ENCODE data around the gene COL23A1. TPM values are rescaled to one million over a fixed set of nuclear protein-coding genes. Genes with fewer than 3 reads are reported as not detected.

COL23A1 gene
- total RNA-seq, 4 donors from 2014 or later, result 0.83 to 1.8 (median 1.5) TPM

GRCh38 chr5:178232920-178233429, 357.2 kb downstream of the COL23A1 start:
- H3K4me1 ChIP-seq, result peaks cover 32 to 58% (median 43%) of the 10 kb centered on the region in 4 donors
- no peaks in the 10 kb centered on the region for H3K27me3 ChIP-seq
- H3K4me3 ChIP-seq, result peak overlapping the region; percentile 89 to 95 (median 92)
- TF ChIP-seq POLR2A (IDR thresholded peaks at IDR 0.05; ENCODE audit: low read depth), result no peak
- TF ChIP-seq CTCF (IDR thresholded peaks at IDR 0.05), result no peak
- TF ChIP-seq EP300 (IDR thresholded peaks at IDR 0.05), result no peak
- no peak for TF ChIP-seq POLR2AphosphoS5 (IDR thresholded peaks at IDR 0.05)
- H3K27ac ChIP-seq (replicated peaks in 1 of 4), result peak overlapping the region; percentile 94 to 99 (median 97)
- no peaks in the 10 kb centered on the region for H3K9me3 ChIP-seq
- DNase-seq (ENCODE audit: extremely low spot score), result no peak
- peaks cover 16 to 33% (median 27%) of the 10 kb centered on the region in 4 donors for H3K36me3 ChIP-seq
- intact Hi-C loops (cut with DNase I), result loop anchor here (2.0 kb wide), 1 partner anchor 28 kb away; the partner anchor contains the start of gene HNRNPAB
- 70% methylated on average over 8 of the region's 11 CpGs for WGBS

- 0% methylated on average over 6 of the region's 102 CpGs for WGBS
- no peak for DNase-seq (ENCODE audit: extremely low spot score)
- Histone ChIP-seq H3K4me3 (peak within 1 kb of the TSS; percentile 89 to 95 (median 92)), H3K27ac (replicated peaks in 1 of 4) (peak within 1 kb of the TSS; percentile 94 to 99 (median 97)), H3K9me3 (no peaks in the 10 kb centered on the region), H3K36me3 (peaks cover 18 to 40% (median 33%) of the 10 kb centered on the region in 4 donors), H3K4me1 (peaks cover 31 to 54% (median 41%) of the 10 kb centered on the region in 4 donors), H3K27me3 (no peaks in the 10 kb centered on the region)
- peak; percentile 9 to 60 for TF ChIP-seq POLR2AphosphoS5 (IDR thresholded peaks at IDR 0.05)
- TF ChIP-seq EP300 (IDR thresholded peaks at IDR 0.05), result no peak
- peak in 2 of 3 experiments; percentile 1 to 10 for TF ChIP-seq CTCF (IDR thresholded peaks at IDR 0.05)
- TF ChIP-seq POLR2A (IDR thresholded peaks at IDR 0.05; ENCODE audit: low read depth), result peak; percentile 26
- intact Hi-C loops (cut with DNase I), result loop anchor here (2.0 kb wide), 1 partner anchor 28 kb away; the partner anchor contains the start of gene HNRNPAB
Measured at GRCh38 chr5:178232124-178232919, 357.9 kb downstream of the COL23A1 start, which contains the start of gene PHYKPL. TSS of gene PHYKPL (minus strand) at chr5:178232802. CDS start at chr5:178232550, 252 bp downstream.

DNA sequence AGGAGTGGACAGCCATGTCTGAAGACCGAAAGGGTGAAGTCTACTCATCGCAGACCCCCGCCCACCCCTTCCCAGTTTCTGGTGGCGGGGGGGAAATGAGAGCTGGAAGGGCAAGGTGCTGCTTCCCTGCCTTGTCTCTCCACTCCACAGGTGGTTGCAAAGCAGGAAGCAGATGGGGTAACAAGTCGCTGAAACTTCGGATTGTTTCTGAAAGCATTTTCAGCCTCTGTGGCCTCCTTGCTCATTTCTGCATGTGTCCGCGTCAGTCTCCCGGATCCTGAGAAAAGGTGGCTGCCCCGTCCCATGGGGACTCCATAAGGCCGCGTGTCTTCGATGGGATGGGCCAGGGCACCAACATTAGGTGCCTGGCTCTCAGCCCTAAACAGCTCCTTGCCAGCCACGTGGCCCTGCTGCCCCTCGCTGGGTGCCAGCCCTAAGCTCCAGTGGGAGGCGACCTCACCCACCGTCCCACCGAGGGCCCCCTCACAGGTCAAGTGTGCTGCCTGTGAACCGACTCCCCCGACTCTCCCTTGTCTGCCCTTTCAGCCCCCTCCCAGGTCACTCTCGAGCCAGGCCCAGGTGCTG, 358.6 kb downstream of the COL23A1 start:
- no peak for DNase-seq (ENCODE audit: extremely low spot score)
- peaks cover 20 to 47% (median 40%) of the 10 kb centered on the region in 4 donors for H3K36me3 ChIP-seq
- H3K9me3 ChIP-seq, result no peaks in the 10 kb centered on the region
- intact Hi-C loops (cut with DNase I), result loop anchor here (2.0 kb wide), 1 partner anchor 27 kb away; the partner anchor contains the start of gene HNRNPAB
- peak overlapping the region; percentile 89 to 95 (median 92) for H3K4me3 ChIP-seq
- H3K27me3 ChIP-seq, result no peaks in the 10 kb centered on the region
- peak overlapping the region; percentile 94 to 99 (median 97) for H3K27ac ChIP-seq (replicated peaks in 1 of 4)
- H3K4me1 ChIP-seq, result peaks cover 31 to 47% (median 38%) of the 10 kb centered on the region in 4 donors
- no peak for TF ChIP-seq POLR2AphosphoS5 (IDR thresholded peaks at IDR 0.05)
- no peak for TF ChIP-seq CTCF (IDR thresholded peaks at IDR 0.05)
- TF ChIP-seq EP300 (IDR thresholded peaks at IDR 0.05), result no peak
- TF ChIP-seq POLR2A (IDR thresholded peaks at IDR 0.05; ENCODE audit: low read depth), result no peak
- WGBS, result 29% methylated on average over 11 of the region's 21 CpGs

DNA sequence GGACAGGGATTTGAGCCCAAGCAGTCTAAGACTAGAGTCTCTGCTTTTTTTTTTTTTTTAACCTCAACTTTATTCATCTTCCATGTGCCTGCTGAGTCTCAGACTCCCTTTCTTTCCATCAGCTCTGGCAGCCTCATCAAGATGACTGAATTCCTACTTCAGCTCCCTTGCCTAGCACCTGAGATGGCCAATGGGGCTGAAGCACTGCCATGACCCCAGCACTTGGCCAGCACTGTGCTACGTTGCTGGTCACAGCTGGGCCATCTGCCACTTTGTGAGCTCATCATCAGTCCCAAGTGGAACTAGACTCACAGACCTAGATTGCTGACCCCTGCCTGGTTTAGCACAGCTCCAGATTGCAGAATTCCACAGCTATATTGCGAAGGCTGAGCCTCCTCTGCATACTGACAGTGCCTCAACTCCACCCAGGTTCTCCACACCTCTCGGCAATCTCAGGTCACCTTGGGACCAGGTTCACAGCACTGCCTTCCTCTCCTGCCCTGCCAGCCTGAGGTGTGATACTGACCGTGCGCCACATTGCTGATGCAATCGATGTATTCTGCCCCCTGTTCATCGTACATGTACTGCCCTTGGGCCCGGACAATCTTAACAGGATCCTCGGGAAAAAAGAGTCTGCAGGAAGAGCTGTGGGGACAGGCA, 359.2 kb downstream of the COL23A1 start:
- intact Hi-C loops (cut with DNase I), result no loop called here
- DNase-seq (ENCODE audit: extremely low spot score), result no peak
- Histone ChIP-seq H3K27me3 (no peaks in the 10 kb centered on the region), H3K27ac (replicated peaks in 1 of 4) (peak overlapping the region in 1 of 4 donors; percentile 97), H3K4me1 (peaks cover 31 to 42% (median 36%) of the 10 kb centered on the region in 4 donors), H3K4me3 (peak overlapping the region; percentile 89 to 95 (median 92)), H3K9me3 (no peaks in the 10 kb centered on the region), H3K36me3 (peaks cover 20 to 51% (median 41%) of the 10 kb centered on the region in 4 donors)
- TF ChIP-seq POLR2A (IDR thresholded peaks at IDR 0.05; ENCODE audit: low read depth) (no peak), CTCF (IDR thresholded peaks at IDR 0.05) (no peak), EP300 (IDR thresholded peaks at IDR 0.05) (no peak), POLR2AphosphoS5 (IDR thresholded peaks at IDR 0.05) (no peak)
- 76% methylated on average over 8 of the region's 9 CpGs for WGBS
